Mucosa of descending colon (tissue), 3 donors: ENCODE results near the gene DENND1A. TPM values are rescaled to one million over a fixed set of nuclear protein-coding genes. Genes with fewer than 3 reads are reported as not detected.
A peak's percentile ranks its signal among the peaks of the same experiment; 100 is the strongest.
"Not testable (repeated sequence)": the region's sequence is repeated elsewhere in the genome, so short reads cannot be mapped to it uniquely, and the experiment has no call there.

Source experiments
- ATAC-seq: fragments of 200-7000 bp; cut with Tn5 transposase; one replicate; pipeline ENCODE4 v1.9.1; 2020; ENCODE audit warnings: mild to moderate bottlenecking, moderate library complexity
- DNase-seq, 3 donors: peaks; one replicate each; pipeline ENCODE4 v3.0.0-alpha.2; 2020
- H3K36me3 ChIP-seq: fragments of 200-600 bp; one replicate; pipeline ENCODE4 v1.8.0; 2021; ENCODE audit warnings: low read depth, mild to moderate bottlenecking
- H3K4me1 ChIP-seq: fragments of 200-600 bp; one replicate; pipeline ENCODE4 v1.8.0; 2021; ENCODE audit warnings: low read depth, mild to moderate bottlenecking
- H3K4me3 ChIP-seq: fragments of 200-600 bp; one replicate; pipeline ENCODE4 v1.8.0; 2021; ENCODE audit warnings: mild to moderate bottlenecking
- H3K9me3 ChIP-seq: fragments of 200-600 bp; one replicate; pipeline ENCODE4 v1.8.0; 2021; ENCODE audit warnings: mild to moderate bottlenecking
- intact Hi-C, 2 donors: fragments of 100-400 bp; cut with DNase I in 1 of 2; cut with micrococcal nuclease in 1 of 2; formaldehyde crosslinking; loops; one replicate each; pipeline versions ENCODE4 v1.11.0 to v1.11.1; 2022; cut with DNase I, micrococcal nuclease
- total RNA-seq, 3 donors: library from RNA; stranded (reverse); fragmentation: NEBNext Ultra II Directional in 2 of 3; extraction: Animal tissue kit (Norgen Biotek cat#: 25700) in 2 of 3; gene quantifications; one replicate each; pipeline versions ENCODE4 v1.2.1 to v1.2.4, GENCODE V29; 2021 to 2023
- TF ChIP-seq, protein P1 (sequence below): fragments of 200-600 bp; IDR thresholded peaks from one replicate; pipeline ENCODE4 v1.8.0; 2022; ENCODE audit warnings: antibody characterized with exemption, mild to moderate bottlenecking
- donor health status: DM: no; HTN: no; CAD: no; lungs with moderate emphysema.
- donor health status: DM: no; HTN: no; CAD: no.
- donor health status: DM: no; HTN: yes; CAD: no.

The DENND1A gene
- total RNA-seq, 3 donors from 2014 or later = 32.8 to 50.0 (median 35.1) TPM

DNA sequence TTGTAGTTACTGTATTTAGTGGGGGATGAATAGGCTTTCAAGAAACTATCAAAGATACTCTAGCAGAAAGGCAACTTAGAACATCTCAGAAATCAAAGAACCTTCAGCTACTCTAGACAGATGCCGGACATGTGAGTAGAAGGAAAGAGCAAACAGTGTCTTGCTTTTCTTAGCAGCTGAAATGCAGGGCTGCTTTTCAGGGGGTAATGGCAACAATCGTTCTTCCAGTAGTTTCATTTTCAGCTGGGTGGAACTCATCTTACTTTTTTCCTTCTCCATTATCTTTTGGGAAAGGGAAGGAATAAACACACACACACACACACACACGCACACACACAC lies 292.4 kb downstream of the DENND1A start:
- no peaks in the 10 kb centered on the region for H3K9me3 ChIP-seq
- H3K4me1 ChIP-seq = peaks cover 11% of the 10 kb centered on the region
- no peak overlapping the region for H3K4me3 ChIP-seq
- intact Hi-C loops = no loop called here
- H3K36me3 ChIP-seq = no peaks in the 10 kb centered on the region
- no peak for DNase-seq
- TF ChIP-seq, protein P1, sequence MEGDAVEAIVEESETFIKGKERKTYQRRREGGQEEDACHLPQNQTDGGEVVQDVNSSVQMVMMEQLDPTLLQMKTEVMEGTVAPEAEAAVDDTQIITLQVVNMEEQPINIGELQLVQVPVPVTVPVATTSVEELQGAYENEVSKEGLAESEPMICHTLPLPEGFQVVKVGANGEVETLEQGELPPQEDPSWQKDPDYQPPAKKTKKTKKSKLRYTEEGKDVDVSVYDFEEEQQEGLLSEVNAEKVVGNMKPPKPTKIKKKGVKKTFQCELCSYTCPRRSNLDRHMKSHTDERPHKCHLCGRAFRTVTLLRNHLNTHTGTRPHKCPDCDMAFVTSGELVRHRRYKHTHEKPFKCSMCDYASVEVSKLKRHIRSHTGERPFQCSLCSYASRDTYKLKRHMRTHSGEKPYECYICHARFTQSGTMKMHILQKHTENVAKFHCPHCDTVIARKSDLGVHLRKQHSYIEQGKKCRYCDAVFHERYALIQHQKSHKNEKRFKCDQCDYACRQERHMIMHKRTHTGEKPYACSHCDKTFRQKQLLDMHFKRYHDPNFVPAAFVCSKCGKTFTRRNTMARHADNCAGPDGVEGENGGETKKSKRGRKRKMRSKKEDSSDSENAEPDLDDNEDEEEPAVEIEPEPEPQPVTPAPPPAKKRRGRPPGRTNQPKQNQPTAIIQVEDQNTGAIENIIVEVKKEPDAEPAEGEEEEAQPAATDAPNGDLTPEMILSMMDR = no peak
- peak; percentile 50 for ATAC-seq

DNA sequence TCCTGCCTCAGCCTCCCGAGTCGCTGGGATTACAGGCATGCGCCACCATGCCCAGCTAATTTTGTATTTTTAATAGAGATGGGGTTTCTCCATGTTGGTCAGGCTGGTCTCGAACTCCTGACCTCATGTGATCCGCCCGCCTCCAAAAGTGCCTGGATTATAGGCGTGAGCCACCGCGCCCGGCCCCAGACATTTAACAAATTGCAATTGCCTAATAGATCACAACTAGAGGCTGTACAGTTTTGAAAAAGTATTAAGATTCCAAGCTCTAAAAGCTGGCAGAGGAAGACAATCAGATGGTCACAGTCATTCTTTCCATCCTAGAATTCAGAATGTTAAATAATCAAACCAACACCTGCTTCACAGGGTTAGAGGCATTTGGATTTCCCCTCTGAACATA lies 293.1 kb downstream of the DENND1A start:
- H3K4me3 ChIP-seq, H3K36me3 ChIP-seq, H3K4me1 ChIP-seq, intact Hi-C loops, ATAC-seq, H3K9me3 ChIP-seq, DNase-seq: not testable (repeated sequence)

DNA sequence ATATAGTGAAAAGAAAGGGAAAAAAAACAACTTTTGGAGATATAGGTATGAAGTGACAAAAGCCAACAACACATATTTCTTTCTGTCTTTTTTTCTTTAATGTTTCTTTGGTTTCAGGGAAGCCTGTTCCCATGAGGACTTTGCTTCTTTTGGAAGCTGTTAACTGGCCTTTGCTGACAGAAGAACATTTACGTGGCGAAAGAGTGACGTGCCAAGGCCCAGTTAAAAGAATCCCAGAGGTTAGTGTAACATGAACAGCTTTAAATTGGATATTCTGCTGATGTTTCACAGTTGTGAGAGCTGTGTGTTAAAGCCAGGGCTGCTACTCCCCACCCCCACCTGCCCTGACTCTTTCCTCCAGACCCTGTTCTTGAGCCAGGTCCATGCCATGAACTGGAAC lies 298.1 kb downstream of the DENND1A start:
- intact Hi-C loops = no loop called here
- no peaks in the 10 kb centered on the region for H3K4me1 ChIP-seq
- H3K9me3 ChIP-seq = no peaks in the 10 kb centered on the region
- H3K4me3 ChIP-seq = no peak overlapping the region
- no peak for ATAC-seq
- H3K36me3 ChIP-seq = no peaks in the 10 kb centered on the region
- TF ChIP-seq, protein P1 = no peak
- DNase-seq = no peak

DNA sequence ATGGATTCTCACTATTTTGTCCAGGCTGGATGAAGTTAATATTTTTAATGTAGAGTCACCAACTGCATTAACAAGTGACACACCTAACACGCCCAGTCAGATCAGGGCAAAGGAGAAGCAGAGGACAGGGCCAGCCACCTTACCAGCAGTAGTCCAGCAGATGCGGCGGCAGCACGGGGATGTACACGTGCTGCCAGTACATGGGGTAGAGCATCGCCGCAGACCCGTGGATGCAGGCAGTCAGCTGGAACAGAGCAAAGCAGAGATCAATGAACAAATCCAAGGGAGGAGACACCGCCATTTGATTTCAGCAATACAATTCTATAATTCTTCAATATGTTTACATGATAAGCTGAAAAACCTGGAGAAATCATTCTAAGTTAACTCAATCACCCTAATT lies 299.7 kb downstream of the DENND1A start:
- TF ChIP-seq, protein P1 = no peak
- intact Hi-C loops = no loop called here
- no peaks in the 10 kb centered on the region for H3K9me3 ChIP-seq
- H3K4me1 ChIP-seq = no peaks in the 10 kb centered on the region
- ATAC-seq (no peak), DNase-seq (no peak)
- no peaks in the 10 kb centered on the region for H3K36me3 ChIP-seq
- H3K4me3 ChIP-seq = no peak overlapping the region

DNA sequence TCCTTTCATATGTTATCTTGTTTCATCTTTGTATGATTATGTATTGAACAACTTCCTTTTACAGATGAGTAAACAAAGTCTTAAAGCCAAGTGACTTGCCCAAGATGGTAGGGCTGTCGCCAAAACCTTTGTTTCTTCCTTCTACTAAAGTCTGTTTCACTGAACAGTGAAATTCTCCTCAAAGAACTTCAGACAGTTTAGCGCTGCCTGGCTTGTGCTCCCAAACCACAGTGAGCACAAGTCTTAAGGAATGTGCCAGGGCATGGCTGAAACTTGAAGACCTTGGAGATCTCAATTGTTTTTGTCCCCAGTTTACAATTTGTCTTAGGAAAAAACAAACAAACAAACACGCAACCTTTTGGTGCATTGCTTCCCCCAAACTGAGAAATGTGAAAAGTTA lies 300.4 kb downstream of the DENND1A start:
- ATAC-seq (no peak), DNase-seq (no peak)
- no peaks in the 10 kb centered on the region for H3K9me3 ChIP-seq
- intact Hi-C loops = no loop called here
- no peaks in the 10 kb centered on the region for H3K4me1 ChIP-seq
- no peak overlapping the region for H3K4me3 ChIP-seq
- H3K36me3 ChIP-seq = no peaks in the 10 kb centered on the region
- TF ChIP-seq, protein P1 = no peak

DNA sequence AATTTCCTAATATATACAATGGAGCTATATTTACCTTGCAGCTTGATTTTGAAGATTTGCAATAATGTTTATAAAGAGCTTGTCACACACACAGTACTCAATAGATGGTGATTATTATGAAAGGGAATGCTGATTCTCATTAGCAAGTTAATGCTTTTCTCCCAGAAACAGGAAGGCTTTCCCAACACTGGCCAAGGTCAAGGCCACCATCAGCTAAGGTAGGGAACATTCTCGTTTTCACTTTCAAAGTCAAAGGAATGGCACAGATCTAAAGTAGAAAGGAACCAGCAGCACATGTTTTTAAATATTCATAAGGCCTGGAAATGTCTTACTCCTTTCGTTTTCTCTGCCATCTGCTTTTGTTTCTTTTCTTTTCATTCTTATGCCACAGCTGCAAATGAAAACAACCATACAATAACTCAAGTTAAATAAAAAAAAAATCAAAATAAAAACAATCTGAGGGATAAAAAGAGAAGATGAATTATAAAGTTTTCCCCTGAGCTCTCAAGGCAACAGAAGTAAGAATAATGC lies 307.1 kb downstream of the DENND1A start:
- H3K4me1 ChIP-seq = no peaks in the 10 kb centered on the region
- ATAC-seq (no peak), DNase-seq (no peak)
- H3K4me3 ChIP-seq = no peak overlapping the region
- no peaks in the 10 kb centered on the region for H3K9me3 ChIP-seq
- intact Hi-C loops = no loop called here
- H3K36me3 ChIP-seq = no peaks in the 10 kb centered on the region
- TF ChIP-seq, protein P1 = no peak
